ENCODE measurements around the gene FANK1. TPM values are rescaled to one million over a fixed set of nuclear protein-coding genes. Genes with fewer than 3 reads are reported as not detected.

The FANK1 gene
- total RNA-seq, 1 experiment from 2014 or later: 8.2 TPM

Other genes starting within 250 kb of the FANK1 start
- gene TEX36, start 213.4 kb upstream of the FANK1 start, total RNA-seq (2014; rRNA removed; shearing (Covaris generic)): not detected in 2 replicates
- 16.5 and 17.5 TPM in 2 replicates for gene EDRF1, start 176.9 kb upstream of the FANK1 start, total RNA-seq (2014; rRNA removed; shearing (Covaris generic))
- gene MMP21, start 120.7 kb upstream of the FANK1 start, total RNA-seq (2014; rRNA removed; shearing (Covaris generic)): not detected in 2 replicates
- 98.4 and 101 TPM in 2 replicates for gene UROS, start 73.3 kb upstream of the FANK1 start, total RNA-seq (2014; rRNA removed; shearing (Covaris generic))
- gene BCCIP, start 73.0 kb upstream of the FANK1 start, total RNA-seq (2014; rRNA removed; shearing (Covaris generic)): 61.7 and 67.1 TPM in 2 replicates
- gene DHX32, start 15.3 kb upstream of the FANK1 start, total RNA-seq (2014; rRNA removed; shearing (Covaris generic)): 39.5 and 40.1 TPM in 2 replicates